HepG2 (cell line): ENCODE results near the gene MYO5B. TPM values are rescaled to one million over a fixed set of nuclear protein-coding genes. Genes with fewer than 3 reads are reported as not detected.

Experiments
- FOXP1 ChIP-seq, 2 experiments: fragments of 450-650 bp in 1 of 2; IDR thresholded peaks; 2 replicates each; pipeline ENCODE4 v1.6.1; 2017 to 2018; ENCODE audit warnings: antibody characterized with exemption in 1 of 2
- GATAD2A ChIP-seq: IDR thresholded peaks from 2 replicates; pipeline ENCODE4 v1.6.1; 2016
- HOXA9 ChIP-seq: sonication (generic); formaldehyde crosslinking; IDR thresholded peaks from 2 replicates; pipeline ENCODE4 v1.8.1; 2022; ENCODE audit warnings: missing genetic modification reagents, mild to moderate bottlenecking, moderate library complexity, borderline replicate concordance
- IRX3 ChIP-seq: sonication (generic); formaldehyde crosslinking; IDR thresholded peaks from 2 replicates; pipeline ENCODE4 v1.8.1; 2023; ENCODE audit warnings: mild to moderate bottlenecking, low read depth, missing genetic modification reagents, borderline replicate concordance
- KLF11 ChIP-seq: IDR thresholded peaks from 2 replicates; pipeline ENCODE4 v1.6.1; 2016; ENCODE audit warnings: missing compliant biosample characterization
- MIXL1 ChIP-seq: IDR thresholded peaks from 2 replicates; pipeline ENCODE4 v1.6.1; 2016
- SOX6 ChIP-seq, 2 experiments: fragments of 450-650 bp in 1 of 2; sonication (generic) in 1 of 2; formaldehyde crosslinking in 1 of 2; IDR thresholded peaks; 2 replicates each; pipeline versions ENCODE4 v1.4.0 to v1.6.1; 2017 to 2020; ENCODE audit warnings: antibody characterized with exemption in 1 of 2, mild to moderate bottlenecking in 1 of 2, missing genetic modification reagents in 1 of 2
- SP140L ChIP-seq: sonication (generic); formaldehyde crosslinking; IDR thresholded peaks from 2 replicates; pipeline ENCODE4 v1.4.0; 2020; ENCODE audit warnings: missing genetic modification reagents, borderline replicate concordance
- ZBTB1 ChIP-seq: sonication (generic); formaldehyde crosslinking; IDR thresholded peaks from 2 replicates; pipeline ENCODE4 v1.4.0; 2020; ENCODE audit warnings: missing genetic modification reagents, borderline replicate concordance
- ZBTB20 ChIP-seq: sonication (generic); formaldehyde crosslinking; IDR thresholded peaks from 2 replicates; pipeline ENCODE4 v1.8.1; 2023; ENCODE audit warnings: missing genetic modification reagents, low read depth, mild to moderate bottlenecking, borderline replicate concordance
- ZBTB7B ChIP-seq: sonication (generic); formaldehyde crosslinking; IDR thresholded peaks from 2 replicates; pipeline ENCODE4 v1.4.0; 2020; ENCODE audit warnings: missing genetic modification reagents
- ZC3H13 ChIP-seq: sonication (generic); formaldehyde crosslinking; IDR thresholded peaks from 2 replicates; pipeline ENCODE4 v1.8.1; 2023; ENCODE audit warnings: mild to moderate bottlenecking, missing genetic modification reagents, moderate library complexity
- ZFP36L2 ChIP-seq: sonication (generic); formaldehyde crosslinking; IDR thresholded peaks from 2 replicates; pipeline ENCODE4 v1.4.0; 2020; ENCODE audit warnings: missing genetic modification reagents
- ZNF34 ChIP-seq: sonication (generic); formaldehyde crosslinking; IDR thresholded peaks from 2 replicates; pipeline ENCODE4 v1.4.0; 2020; ENCODE audit warnings: mild to moderate bottlenecking, missing genetic modification reagents, borderline replicate concordance
- ZNF547 ChIP-seq: sonication (generic); formaldehyde crosslinking; IDR thresholded peaks from 2 replicates; pipeline ENCODE4 v1.5.1; 2020; ENCODE audit warnings: mild to moderate bottlenecking, missing genetic modification reagents
- ZNF614 ChIP-seq: IDR thresholded peaks from 2 replicates; pipeline ENCODE4 v1.6.1; 2018; ENCODE audit warnings: missing biosample characterization, missing genetic modification reagents, inconsistent platforms, borderline replicate concordance
- ZNF780A ChIP-seq: sonication (generic); formaldehyde crosslinking; IDR thresholded peaks from 2 replicates; pipeline ENCODE4 v1.8.0; 2022; ENCODE audit warnings: mild to moderate bottlenecking, missing genetic modification reagents, moderate library complexity
- ZSCAN9 ChIP-seq: IDR thresholded peaks from 2 replicates; pipeline ENCODE4 v1.6.1; 2016; ENCODE audit warnings: borderline replicate concordance
- polyA plus RNA-seq, 8 experiments: library from polyadenylated mRNA; depleted of rRNA in 3 of 8; stranded (reverse) in 7 of 8; unstranded in 1 of 8; fragments of >200 nt; fragmentation: Illumina TruSeq in 4 of 8; extraction: Trizol in 4 of 8; gene quantifications; 2 replicates each; pipeline versions ENCODE4 v1.2.1 to v1.2.3, GENCODE V29; 2011 to 2016; ENCODE audit warnings: low read depth in 4 of 8, missing spikeins in 1 of 8, mixed read lengths in 1 of 8; ENCODE audit not compliant: insufficient read depth in 1 of 8
- total RNA-seq, 5 experiments: library from RNA; depleted of rRNA; stranded (reverse); fragments of >200 nt; fragmentation: Illumina TruSeq; extraction: Trizol; gene quantifications; 2 replicates each; pipeline ENCODE4 v1.2.3, GENCODE V29; 2016; ENCODE audit warnings: low read depth in 1 of 5
- TF ChIP-seq, protein P1 (sequence below): sonication (generic); formaldehyde crosslinking; IDR thresholded peaks from 2 replicates; pipeline ENCODE4 v1.5.0; 2020; ENCODE audit warnings: mild to moderate bottlenecking, missing genetic modification reagents
- TF ChIP-seq, protein P2 (sequence below): sonication (generic); formaldehyde crosslinking; IDR thresholded peaks from 2 replicates; pipeline ENCODE4 v1.8.1; 2023; ENCODE audit warnings: mild to moderate bottlenecking, missing genetic modification reagents
- TF ChIP-seq, protein P3 (sequence below): IDR thresholded peaks from 2 replicates; pipeline ENCODE4 v1.6.1; 2012; ENCODE audit warnings: inconsistent platforms
- TF ChIP-seq, protein P4 (sequence below): sonication (generic); formaldehyde crosslinking; IDR thresholded peaks from 2 replicates; pipeline ENCODE4 v1.8.0; 2022; ENCODE audit warnings: low read depth, missing genetic modification reagents
- TF ChIP-seq, protein P5 (sequence below): sonication (generic); formaldehyde crosslinking; IDR thresholded peaks from 2 replicates; pipeline ENCODE4 v1.8.0; 2022; ENCODE audit warnings: mild to moderate bottlenecking, missing genetic modification reagents, moderate library complexity
- TF ChIP-seq, protein P6 (sequence below): IDR thresholded peaks from 2 replicates; pipeline ENCODE4 v1.6.1; 2012; ENCODE audit warnings: low read depth, low read length, improper control_type of control experiment

MYO5B gene
- total and polyA plus RNA-seq, 2 of the 13 experiments (the other 11 are each of a cell fraction or from before 2014, with no cell fraction given) = 13.1 to 24.0 TPM

DNA sequence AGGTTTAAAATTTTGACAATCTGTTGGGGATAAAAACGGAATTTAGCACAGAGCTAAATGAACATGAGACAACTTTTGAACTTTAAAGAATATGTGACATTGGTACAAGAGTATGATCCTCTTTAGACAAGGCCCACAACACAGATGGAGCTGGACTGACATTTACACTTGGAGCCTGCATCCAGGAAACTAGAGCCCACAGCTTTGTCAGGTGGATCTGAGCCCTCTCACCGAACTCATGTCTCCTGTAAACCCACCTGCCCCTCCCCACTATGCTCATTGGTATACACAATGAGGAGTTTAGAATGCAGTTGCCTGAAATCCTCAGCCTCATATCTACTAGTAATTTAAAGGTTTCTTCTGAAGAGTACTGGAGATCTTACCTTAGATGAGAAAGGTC is 359.5 kb downstream of the MYO5B start (continued):
- TF ChIP-seq, protein P1, sequence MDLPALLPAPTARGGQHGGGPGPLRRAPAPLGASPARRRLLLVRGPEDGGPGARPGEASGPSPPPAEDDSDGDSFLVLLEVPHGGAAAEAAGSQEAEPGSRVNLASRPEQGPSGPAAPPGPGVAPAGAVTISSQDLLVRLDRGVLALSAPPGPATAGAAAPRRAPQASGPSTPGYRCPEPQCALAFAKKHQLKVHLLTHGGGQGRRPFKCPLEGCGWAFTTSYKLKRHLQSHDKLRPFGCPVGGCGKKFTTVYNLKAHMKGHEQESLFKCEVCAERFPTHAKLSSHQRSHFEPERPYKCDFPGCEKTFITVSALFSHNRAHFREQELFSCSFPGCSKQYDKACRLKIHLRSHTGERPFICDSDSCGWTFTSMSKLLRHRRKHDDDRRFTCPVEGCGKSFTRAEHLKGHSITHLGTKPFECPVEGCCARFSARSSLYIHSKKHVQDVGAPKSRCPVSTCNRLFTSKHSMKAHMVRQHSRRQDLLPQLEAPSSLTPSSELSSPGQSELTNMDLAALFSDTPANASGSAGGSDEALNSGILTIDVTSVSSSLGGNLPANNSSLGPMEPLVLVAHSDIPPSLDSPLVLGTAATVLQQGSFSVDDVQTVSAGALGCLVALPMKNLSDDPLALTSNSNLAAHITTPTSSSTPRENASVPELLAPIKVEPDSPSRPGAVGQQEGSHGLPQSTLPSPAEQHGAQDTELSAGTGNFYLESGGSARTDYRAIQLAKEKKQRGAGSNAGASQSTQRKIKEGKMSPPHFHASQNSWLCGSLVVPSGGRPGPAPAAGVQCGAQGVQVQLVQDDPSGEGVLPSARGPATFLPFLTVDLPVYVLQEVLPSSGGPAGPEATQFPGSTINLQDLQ = no peak
- TF ChIP-seq GATAD2A (CRISPR knock-in tag) (peak; percentile 1; the same call in 1 of the 2 replicates), ZFP36L2 (CRISPR knock-in tag) (no peak), ZBTB20 (0 out of 2 replicates have a peak, but pooled peaks have one; percentile 1), ZSCAN9 (CRISPR knock-in tag) (no peak), ZBTB1 (CRISPR knock-in tag) (no peak), ZNF547 (CRISPR knock-in tag) (no peak), KLF11 (CRISPR knock-in tag) (no peak), IRX3 (CRISPR knock-in tag) (no peak), HOXA9 (no peak), ZNF614 (CRISPR knock-in tag) (no peak), ZC3H13 (CRISPR knock-in tag) (no peak), FOXP1 (IDR thresholded peaks at IDR 0.05) (no peak), FOXP1 (CRISPR knock-in tag; IDR thresholded peaks at IDR 0.05) (peak; percentile 32; the same call in 1 of the 2 replicates), MIXL1 (CRISPR knock-in tag) (no peak), SOX6 (IDR thresholded peaks at IDR 0.05) (no peak), SOX6 (CRISPR knock-in tag; IDR thresholded peaks at IDR 0.05) (peak; percentile 23; the same call in 1 of the 2 replicates), ZNF780A (CRISPR knock-in tag) (no peak), ZBTB7B (CRISPR knock-in tag) (no peak), ZNF34 (no peak), SP140L (CRISPR knock-in tag) (no peak)
- TF ChIP-seq, protein P2, sequence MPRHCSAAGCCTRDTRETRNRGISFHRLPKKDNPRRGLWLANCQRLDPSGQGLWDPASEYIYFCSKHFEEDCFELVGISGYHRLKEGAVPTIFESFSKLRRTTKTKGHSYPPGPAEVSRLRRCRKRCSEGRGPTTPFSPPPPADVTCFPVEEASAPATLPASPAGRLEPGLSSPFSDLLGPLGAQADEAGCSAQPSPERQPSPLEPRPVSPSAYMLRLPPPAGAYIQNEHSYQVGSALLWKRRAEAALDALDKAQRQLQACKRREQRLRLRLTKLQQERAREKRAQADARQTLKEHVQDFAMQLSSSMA = no peak
- TF ChIP-seq, protein P3, sequence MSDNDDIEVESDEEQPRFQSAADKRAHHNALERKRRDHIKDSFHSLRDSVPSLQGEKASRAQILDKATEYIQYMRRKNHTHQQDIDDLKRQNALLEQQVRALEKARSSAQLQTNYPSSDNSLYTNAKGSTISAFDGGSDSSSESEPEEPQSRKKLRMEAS = no peak
- TF ChIP-seq, protein P4, sequence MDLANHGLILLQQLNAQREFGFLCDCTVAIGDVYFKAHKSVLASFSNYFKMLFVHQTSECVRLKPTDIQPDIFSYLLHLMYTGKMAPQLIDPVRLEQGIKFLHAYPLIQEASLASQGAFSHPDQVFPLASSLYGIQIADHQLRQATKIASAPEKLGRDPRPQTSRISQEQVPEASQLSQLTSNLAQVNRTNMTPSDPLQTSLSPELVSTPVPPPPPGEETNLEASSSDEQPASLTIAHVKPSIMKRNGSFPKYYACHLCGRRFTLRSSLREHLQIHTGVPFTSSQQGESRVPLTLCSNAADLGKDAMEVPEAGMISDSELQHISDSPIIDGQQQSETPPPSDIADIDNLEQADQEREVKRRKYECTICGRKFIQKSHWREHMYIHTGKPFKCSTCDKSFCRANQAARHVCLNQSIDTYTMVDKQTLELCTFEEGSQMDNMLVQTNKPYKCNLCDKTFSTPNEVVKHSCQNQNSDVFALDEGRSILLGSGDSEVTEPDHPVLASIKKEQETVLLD (CRISPR knock-in tag) = no peak
- TF ChIP-seq, protein P5, sequence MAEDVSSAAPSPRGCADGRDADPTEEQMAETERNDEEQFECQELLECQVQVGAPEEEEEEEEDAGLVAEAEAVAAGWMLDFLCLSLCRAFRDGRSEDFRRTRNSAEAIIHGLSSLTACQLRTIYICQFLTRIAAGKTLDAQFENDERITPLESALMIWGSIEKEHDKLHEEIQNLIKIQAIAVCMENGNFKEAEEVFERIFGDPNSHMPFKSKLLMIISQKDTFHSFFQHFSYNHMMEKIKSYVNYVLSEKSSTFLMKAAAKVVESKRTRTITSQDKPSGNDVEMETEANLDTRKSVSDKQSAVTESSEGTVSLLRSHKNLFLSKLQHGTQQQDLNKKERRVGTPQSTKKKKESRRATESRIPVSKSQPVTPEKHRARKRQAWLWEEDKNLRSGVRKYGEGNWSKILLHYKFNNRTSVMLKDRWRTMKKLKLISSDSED = no peak
- TF ChIP-seq, protein P6, sequence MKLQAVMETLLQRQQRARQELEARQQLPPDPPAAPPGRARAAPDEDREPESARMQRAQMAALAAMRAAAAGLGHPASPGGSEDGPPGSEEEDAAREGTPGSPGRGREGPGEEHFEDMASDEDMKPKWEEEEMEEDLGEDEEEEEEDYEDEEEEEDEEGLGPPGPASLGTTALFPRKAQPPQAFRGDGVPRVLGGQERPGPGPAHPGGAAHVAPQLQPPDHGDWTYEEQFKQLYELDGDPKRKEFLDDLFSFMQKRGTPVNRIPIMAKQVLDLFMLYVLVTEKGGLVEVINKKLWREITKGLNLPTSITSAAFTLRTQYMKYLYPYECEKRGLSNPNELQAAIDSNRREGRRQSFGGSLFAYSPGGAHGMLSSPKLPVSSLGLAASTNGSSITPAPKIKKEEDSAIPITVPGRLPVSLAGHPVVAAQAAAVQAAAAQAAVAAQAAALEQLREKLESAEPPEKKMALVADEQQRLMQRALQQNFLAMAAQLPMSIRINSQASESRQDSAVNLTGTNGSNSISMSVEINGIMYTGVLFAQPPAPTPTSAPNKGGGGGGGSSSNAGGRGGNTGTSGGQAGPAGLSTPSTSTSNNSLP = no peak
